Fibroblast of pulmonary artery (primary cell): ENCODE results near the gene ALOX12B.
"Not testable (repeated sequence)": the region's sequence is repeated elsewhere in the genome, so short reads cannot be mapped to it uniquely, and the experiment has no call there.

Experiments
- DNase-seq: peaks from one replicate; pipeline ENCODE4 v3.0.0-alpha.2; 2010; ENCODE audit warnings: low read depth
- H3K4me3 ChIP-seq: replicated peaks from 2 replicates; pipeline ENCODE4 v1.5.1; 2011; ENCODE audit warnings: low read depth, mild to moderate bottlenecking, control low read depth, low read length, moderate library complexity
- CTCF ChIP-seq: IDR thresholded peaks from 2 replicates; pipeline ENCODE4 v1.5.1; 2011; ENCODE audit warnings: mild to moderate bottlenecking, control low read depth, low read length, inconsistent platforms; ENCODE audit errors: missing control alignments

Gene ALOX12B

GRCh38 chr17:8029121-8029520 is 58.4 kb downstream of the ALOX12B start:
- no peak for TF ChIP-seq CTCF
- no peak for DNase-seq
- H3K4me3 ChIP-seq, result no peak overlapping the region

GRCh38 chr17:8025176-8025911 is 62.2 kb downstream of the ALOX12B start:
- no peak for DNase-seq
- no peak overlapping the region for H3K4me3 ChIP-seq
- no peak for TF ChIP-seq CTCF

- not testable (repeated sequence) for H3K4me3 ChIP-seq
- peak; percentile 36 for DNase-seq
These were observed 63.4 kb downstream of the ALOX12B start for GRCh38 chr17:8024161-8024560.
